Duodenal mucosa (tissue), 2 donors: Measurements from ENCODE around the gene TMEM266.

Source experiments
- H3K27ac ChIP-seq: one replicate; pipeline ENCODE4 v1.7.0; 2013; ENCODE audit warnings: low read depth, low read length
- H3K27me3 ChIP-seq, 2 donors: one replicate each; pipeline ENCODE4 v1.7.0; 2013; ENCODE audit warnings: low read length in 2 of 2, control low read depth in 1 of 2; ENCODE audit not compliant: insufficient read depth in 2 of 2, control insufficient read depth in 1 of 2
- H3K36me3 ChIP-seq, 2 donors: one replicate each; pipeline ENCODE4 v1.7.0; 2013; ENCODE audit warnings: low read length in 2 of 2, control low read depth in 1 of 2; ENCODE audit not compliant: insufficient read depth in 2 of 2, control insufficient read depth in 1 of 2
- H3K4me1 ChIP-seq, 2 donors: one replicate each; pipeline ENCODE4 v1.7.0; 2013; ENCODE audit warnings: low read length in 2 of 2, control low read depth in 1 of 2; ENCODE audit not compliant: insufficient read depth in 2 of 2, control insufficient read depth in 1 of 2
- H3K4me3 ChIP-seq, 2 donors: one replicate each; pipeline ENCODE4 v1.7.0; 2013; ENCODE audit warnings: low read length in 2 of 2, low read depth in 1 of 2
- H3K9ac ChIP-seq, 2 donors: one replicate each; pipeline ENCODE4 v1.7.0; 2013; ENCODE audit warnings: low read length in 2 of 2, low read depth in 1 of 2
- H3K9me3 ChIP-seq, 2 donors: one replicate each; pipeline ENCODE4 v1.7.0; 2013; ENCODE audit warnings: low read length in 2 of 2, control low read depth in 1 of 2; ENCODE audit not compliant: control insufficient read depth in 1 of 2

The TMEM266 gene

DNA sequence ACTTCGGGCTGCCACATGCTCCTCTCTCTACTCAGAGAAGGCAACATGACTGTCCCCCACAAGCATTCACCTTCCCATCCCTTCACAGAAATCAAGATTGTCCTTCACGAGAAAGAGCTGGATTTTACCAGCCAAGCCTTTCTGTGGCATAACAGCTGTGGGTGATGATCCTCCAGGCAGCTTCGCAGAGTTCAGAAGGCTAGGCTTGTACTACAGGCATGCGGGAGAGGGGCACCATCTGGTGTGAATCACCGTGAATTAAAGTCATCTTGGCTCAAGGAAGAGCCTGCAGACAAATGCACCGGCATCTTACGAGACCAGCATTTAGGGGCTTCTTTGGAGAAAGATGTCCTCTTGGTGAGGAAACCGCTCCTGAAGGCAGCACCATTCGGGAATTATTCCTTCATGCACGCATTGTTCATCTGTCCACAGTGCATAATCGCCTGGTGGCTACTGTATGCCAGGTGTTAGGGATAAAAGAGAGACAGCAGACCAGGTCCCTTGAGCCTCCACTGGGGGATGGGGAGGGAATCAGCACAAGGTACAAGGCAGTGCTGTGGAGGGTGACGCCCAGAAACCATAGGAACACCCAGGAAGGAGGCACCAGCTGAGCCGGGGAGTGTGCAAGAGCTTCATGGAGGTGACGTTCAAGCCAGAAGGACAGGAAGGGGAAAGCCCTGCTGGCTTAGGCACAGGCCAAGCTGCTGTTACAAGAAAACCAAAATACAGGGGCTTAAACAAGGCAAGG is 108.6 kb downstream of the TMEM266 start:
- H3K27ac ChIP-seq = no peak overlapping the region
- no peaks in the 10 kb centered on the region for H3K27me3 ChIP-seq
- no peaks in the 10 kb centered on the region for H3K36me3 ChIP-seq
- no peak overlapping the region for H3K9ac ChIP-seq
- no peak overlapping the region for H3K4me3 ChIP-seq
- no peaks in the 10 kb centered on the region for H3K4me1 ChIP-seq
- no peaks in the 10 kb centered on the region for H3K9me3 ChIP-seq

DNA sequence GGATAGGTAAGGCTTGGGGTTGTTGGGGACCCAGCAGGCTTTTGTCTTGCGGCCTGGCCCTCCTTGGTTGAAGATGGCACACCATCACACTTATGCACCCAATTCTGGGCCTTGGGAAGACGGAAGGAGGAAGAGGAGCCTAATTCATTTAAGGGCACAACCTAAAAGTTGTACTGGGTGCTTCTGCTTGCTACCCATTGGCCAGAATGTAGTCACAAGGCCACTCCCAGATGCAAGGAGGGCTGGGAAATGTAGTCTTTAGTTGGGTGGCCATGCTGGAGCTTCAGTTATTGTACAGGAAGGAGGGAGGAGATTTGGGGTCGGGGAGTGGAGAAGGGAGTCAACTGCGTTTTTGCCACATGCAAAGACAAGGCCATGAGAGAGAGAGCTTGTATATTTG is 109.2 kb downstream of the TMEM266 start:
- Histone ChIP-seq H3K27me3 (no peaks in the 10 kb centered on the region), H3K4me1 (no peaks in the 10 kb centered on the region), H3K4me3 (no peak overlapping the region), H3K27ac (no peak overlapping the region), H3K36me3 (no peaks in the 10 kb centered on the region), H3K9ac (no peak overlapping the region), H3K9me3 (no peaks in the 10 kb centered on the region)

DNA sequence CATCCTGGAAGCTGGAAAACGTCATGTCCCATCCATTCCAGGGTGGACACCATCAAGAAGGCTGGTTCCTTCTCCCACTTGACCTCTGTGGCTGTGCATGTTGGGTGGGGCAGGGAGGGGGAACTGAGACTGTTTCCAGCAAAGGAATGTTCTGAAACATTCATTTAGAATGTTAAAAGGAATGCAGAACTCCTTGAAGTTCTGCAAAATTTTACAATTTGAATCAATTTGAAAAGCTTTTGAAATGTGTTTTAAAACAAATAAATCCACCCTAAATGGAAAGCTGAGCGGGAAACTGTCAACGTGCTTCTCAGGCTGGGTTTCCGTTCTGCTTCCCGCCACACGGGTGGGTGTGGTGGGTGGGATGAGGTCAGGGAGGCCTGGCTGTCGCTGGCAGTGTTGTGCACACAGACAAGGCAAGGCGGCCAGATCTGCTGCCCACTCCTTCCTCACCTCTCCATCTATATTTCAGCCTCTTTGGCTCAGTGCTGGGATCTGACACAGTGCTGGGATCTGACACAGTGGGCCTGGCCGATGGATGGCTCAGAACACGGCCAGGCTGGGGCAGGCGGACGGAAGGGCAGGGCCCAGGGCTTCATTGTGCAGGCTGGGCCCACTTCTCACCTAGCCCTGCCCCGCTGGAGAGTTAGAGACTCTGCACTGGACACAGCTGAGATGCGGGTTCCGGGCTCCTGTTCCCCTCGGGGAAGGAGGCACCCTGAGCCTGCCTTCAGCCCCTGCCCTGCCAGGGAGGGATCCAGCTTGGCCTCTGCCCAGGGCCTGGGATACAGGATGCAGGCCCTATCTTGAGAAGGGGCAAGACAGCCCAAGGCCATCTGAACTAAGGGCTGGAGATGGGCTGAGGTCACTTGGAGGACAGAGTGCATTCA is 110.4 kb downstream of the TMEM266 start:
- H3K4me3 ChIP-seq = no peak overlapping the region
- H3K9ac ChIP-seq = no peak overlapping the region
- no peaks in the 10 kb centered on the region for H3K27me3 ChIP-seq
- H3K27ac ChIP-seq = peak overlapping the region; percentile 10
- H3K9me3 ChIP-seq = no peaks in the 10 kb centered on the region
- no peaks in the 10 kb centered on the region for H3K4me1 ChIP-seq
- no peaks in the 10 kb centered on the region for H3K36me3 ChIP-seq

DNA sequence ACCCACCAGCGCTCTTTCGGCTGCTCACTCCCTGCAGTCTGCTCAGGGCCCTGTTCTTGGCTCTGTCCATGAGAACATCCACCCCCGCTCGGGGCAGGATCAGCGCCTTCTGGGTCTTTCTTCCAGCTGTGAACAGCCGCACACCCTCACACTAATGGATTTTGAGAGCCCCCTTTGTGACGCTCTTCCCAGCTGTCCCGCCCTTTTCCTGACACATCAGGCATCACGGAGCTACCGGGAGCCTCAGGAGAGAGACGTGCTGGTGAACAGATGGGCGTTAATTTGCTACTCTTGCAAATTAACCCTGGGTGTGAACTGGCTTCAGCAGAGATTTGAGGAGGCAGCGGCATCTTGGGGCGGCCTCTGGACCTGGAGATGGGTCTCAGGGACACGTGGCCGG is 113.0 kb downstream of the TMEM266 start:
- H3K4me3 ChIP-seq = no peak overlapping the region
- peaks cover under 1 to 11% of the 10 kb centered on the region in 2 donors for H3K27me3 ChIP-seq
- H3K9ac ChIP-seq = no peak overlapping the region
- H3K27ac ChIP-seq = no peak overlapping the region
- no peaks in the 10 kb centered on the region for H3K36me3 ChIP-seq
- H3K4me1 ChIP-seq = no peaks in the 10 kb centered on the region
- no peaks in the 10 kb centered on the region for H3K9me3 ChIP-seq

GRCh38 chr15:76173317-76173834 is 113.6 kb downstream of the TMEM266 start:
- no peaks in the 10 kb centered on the region for H3K9me3 ChIP-seq
- no peaks in the 10 kb centered on the region for H3K4me1 ChIP-seq
- no peak overlapping the region for H3K9ac ChIP-seq
- H3K27me3 ChIP-seq = peaks cover 6 to 15% of the 10 kb centered on the region in 2 donors
- no peak overlapping the region for H3K4me3 ChIP-seq
- no peaks in the 10 kb centered on the region for H3K36me3 ChIP-seq
- no peak overlapping the region for H3K27ac ChIP-seq

DNA sequence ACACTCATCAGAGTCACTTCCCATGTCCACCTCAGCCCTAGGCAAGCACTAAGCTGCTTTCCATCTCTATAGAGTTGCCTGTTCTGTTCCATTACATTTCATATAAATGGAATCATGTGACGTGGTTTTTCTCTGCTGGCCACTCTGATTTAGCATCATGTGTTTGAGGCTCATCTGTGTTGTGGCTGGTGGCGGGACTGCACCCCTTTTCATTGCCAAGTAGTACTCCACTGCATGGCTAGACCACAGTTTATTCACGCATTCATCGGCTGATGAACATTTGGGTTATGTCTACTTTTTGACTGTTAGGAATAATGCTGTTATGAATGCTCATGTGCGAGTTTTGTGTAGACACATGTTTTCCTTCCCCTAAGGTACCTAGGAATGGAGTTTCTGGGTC is 114.9 kb downstream of the TMEM266 start:
- Histone ChIP-seq H3K27me3 (peaks cover 14 to 18% of the 10 kb centered on the region in 2 donors), H3K9me3 (no peaks in the 10 kb centered on the region), H3K4me1 (no peaks in the 10 kb centered on the region), H3K4me3 (no peak overlapping the region), H3K9ac (no peak overlapping the region), H3K36me3 (no peaks in the 10 kb centered on the region), H3K27ac (no peak overlapping the region)

DNA sequence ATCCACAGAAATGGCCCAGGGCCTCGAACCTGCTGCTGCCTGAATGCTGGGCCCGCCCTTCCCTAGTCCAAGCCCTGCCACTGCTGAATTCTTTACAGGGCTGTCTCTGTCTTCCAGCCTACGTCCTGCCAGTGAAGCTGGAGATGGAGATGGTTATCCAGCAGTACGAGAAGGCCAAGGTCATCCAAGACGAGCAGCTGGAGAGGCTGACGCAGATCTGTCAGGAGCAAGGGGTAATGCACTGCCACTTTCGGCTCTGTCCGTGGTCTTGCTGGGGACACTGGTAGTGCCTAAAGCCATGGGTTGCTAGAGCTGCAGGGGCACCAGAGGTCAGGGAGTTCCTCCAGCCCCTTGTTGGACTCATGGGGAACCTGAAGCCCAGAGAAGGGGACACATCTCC is 115.7 kb downstream of the TMEM266 start:
- Histone ChIP-seq H3K4me3 (no peak overlapping the region), H3K27me3 (peaks cover 14 to 18% of the 10 kb centered on the region in 2 donors), H3K27ac (no peak overlapping the region), H3K9me3 (no peaks in the 10 kb centered on the region), H3K9ac (no peak overlapping the region), H3K36me3 (no peaks in the 10 kb centered on the region), H3K4me1 (no peaks in the 10 kb centered on the region)

GRCh38 chr15:76176059-76176458 is 116.3 kb downstream of the TMEM266 start:
- Histone ChIP-seq H3K4me3 (no peak overlapping the region), H3K4me1 (no peaks in the 10 kb centered on the region), H3K27me3 (peaks cover 14 to 21% of the 10 kb centered on the region in 2 donors), H3K9ac (no peak overlapping the region), H3K9me3 (no peaks in the 10 kb centered on the region), H3K36me3 (no peaks in the 10 kb centered on the region), H3K27ac (no peak overlapping the region)

- Histone ChIP-seq H3K9ac (no peak overlapping the region), H3K36me3 (no peaks in the 10 kb centered on the region), H3K27ac (no peak overlapping the region), H3K4me3 (no peak overlapping the region), H3K27me3 (peaks cover 14 to 24% of the 10 kb centered on the region in 2 donors), H3K9me3 (no peaks in the 10 kb centered on the region), H3K4me1 (no peaks in the 10 kb centered on the region)
Observed at GRCh38 chr15:76176487-76177085, 116.8 kb downstream of the TMEM266 start.
